Stimulated activated CD8-positive, alpha-beta memory T cell treated with anti-CD3 and anti-CD28 coated beads, Interleukin-15, amount 100 ng/mL, for 1 hour (primary cell): ENCODE results near the gene TMEM41A.

ENCODE experiments used
- DNase-seq: peaks from one replicate; pipeline ENCODE4 v3.0.0-alpha.2; 2020; ENCODE audit warnings: low read depth

Gene TMEM41A

DNA sequence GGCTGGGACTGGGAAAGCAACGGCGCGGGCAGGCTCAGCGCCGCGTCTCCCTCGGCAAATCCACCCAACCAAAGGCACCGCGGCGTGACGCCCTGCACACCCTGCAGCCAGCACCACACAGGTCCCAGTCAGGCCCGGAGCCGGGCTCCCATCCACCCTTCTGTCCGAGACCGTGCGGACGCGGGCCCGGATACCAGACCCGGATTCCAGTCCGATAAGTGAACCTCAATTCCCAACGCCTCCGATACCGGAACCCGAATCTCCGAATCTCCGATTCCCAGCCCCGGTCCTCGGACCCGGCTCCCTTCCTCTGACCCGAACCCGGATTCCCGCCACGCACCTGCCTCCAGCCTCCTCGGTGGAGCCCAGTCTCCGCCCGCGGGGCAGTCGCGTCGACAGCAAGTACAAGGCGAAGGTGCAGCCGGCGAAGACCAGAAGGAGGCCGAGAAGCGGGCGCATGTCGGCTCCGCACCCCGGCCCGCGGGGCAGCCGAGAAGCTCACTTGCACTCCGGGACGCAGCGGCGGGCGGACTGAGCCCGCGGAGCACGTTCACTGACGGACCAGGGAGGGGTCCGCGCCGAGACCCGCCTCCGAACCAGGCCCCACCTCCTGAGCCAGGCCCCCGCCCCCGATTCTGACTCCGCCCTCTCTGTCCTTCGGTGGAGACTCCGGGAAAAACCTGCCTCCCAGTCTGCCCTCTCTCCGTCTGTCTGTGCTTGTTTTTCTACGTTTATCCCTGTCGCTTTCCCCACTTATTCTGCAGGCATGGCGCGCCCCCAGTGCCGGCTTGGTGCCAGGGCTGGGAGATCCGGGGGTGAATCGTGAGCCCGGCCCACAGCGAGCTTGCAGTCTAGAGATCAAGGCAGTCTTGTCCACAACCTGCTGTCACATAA is at the start of gene TMEM41A:
Gene TMEM41A (minus strand): TSS at position 533 of the 894 bp plus-strand sequence. CDS start 74 bp downstream, at position 459.
- DNase-seq, result peak; percentile 85

DNA sequence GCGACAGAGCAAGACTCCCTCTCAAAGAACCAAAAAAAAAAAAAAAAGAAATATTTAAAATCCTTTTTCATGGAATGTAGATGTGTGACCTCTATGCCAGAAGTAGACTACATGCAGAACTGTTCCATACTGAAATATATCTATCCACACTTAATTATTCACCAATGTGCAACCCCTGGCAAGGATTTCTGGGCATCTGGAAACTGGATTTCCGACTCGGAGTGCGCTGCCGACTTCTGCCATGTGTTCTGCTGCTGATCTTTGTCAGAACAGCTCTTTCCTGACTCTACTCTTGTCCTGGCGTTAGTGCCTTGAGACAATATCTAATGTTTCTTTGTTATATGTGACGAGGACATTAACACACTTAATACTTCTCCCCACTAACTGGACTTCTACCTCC is 41.9 kb upstream of the TMEM41A start:
- DNase-seq, result no peak

DNA sequence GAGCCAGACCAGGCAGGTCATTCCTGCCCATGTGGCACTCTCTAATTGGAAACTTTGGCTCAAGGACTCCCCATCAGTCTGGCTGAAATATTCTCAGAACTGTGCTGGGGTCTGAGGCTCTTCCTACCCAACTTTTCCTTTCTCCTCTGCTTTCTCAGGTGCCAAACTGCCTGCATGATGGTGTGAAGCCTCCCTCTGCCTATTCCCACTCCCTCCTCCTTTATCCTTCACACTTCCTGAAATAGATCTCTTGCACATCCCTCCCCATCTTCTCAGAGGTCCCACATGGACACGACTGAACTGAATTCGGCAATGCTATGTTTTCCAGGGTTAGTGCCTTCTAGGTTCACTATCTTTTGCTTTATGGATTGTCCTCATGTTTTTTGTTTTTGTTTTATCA is 41.1 kb upstream of the TMEM41A start:
- no peak for DNase-seq

DNA sequence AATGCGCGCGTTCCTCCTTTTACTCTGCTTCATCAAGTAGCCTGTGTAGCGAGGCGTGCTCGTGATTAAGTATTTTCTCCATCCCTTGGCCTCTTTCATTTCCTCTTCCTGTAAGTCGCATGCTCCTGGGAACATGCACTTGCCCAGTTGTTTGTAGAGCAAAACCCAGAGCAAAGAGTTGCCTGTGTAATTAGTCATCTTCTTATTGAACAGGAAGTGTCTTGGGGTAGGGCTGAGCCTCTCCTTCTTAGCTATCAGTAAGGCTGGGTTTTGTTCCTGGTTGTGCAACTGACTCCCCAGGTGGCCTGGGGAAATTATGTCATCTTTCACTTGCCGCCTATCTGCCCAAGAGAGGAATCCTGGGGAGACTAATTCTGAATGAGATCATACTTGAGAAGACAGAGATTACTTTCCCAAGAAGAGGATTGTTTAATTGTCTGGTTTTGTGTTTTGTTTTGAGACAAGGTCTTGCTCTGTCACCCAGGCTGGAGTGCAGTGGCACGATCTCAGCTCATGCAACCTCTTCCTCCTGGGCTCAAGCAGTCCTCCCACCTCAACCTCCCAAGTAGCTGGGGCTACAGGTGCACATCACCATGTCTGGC is 38.6 kb upstream of the TMEM41A start:
- no peak for DNase-seq

DNA sequence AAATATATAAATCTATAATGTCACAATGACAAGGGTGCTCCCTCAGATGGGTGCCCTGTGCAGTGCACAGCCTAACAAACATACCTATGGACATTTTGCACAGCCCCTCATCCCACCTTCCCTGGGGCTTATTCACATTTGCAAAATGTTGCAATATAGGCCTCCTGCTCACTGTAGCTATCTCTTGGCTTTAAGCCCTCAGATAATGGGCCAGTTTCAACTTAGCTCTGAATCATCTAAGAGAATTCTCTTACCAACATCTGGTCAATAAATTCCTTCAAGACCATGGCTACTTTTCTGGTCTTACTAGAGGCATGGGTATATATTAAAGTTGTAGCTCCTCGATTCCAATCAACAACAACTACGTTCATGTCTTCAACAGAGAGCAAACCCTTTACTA is 35.7 kb upstream of the TMEM41A start:
- no peak for DNase-seq

DNA sequence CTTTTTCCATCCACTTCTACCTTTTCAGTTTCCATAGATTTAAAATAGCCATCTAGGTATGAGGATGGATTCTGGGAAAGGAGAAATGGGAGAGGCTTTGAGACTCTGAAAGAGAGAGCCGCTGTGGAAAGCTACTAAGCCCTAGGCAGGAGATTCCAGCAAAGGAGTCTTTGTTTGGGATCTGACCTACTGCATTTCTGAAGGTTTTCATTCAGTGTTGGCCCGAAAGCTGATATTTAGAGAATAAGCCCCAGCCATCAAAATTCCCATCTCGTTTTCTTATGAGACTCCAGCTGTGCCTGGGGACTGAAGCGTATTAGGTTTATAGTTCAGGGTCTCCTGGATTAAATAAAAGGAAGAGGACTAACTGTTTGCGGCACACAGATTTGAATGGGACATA is 34.1 kb upstream of the TMEM41A start:
- DNase-seq, result no peak

DNA sequence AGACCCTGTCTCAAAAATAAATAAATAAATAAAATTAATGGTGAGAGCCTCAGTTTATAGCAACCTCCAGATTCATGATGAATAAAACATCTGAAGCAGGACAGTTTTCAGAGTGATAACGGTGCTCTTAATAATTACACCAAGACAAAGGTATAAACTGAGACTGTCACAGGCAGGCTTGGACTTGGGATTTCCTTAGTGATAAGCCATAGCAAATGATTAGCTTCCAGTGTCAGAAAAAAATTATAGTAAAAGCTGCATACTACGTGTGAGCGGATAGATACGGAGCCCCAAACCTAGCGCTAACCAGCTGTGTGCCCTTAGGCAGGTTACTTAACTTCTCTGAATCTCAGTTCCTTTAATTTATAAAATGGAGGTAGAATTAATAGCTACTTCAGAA is 32.0 kb upstream of the TMEM41A start:
- DNase-seq, result no peak

DNA sequence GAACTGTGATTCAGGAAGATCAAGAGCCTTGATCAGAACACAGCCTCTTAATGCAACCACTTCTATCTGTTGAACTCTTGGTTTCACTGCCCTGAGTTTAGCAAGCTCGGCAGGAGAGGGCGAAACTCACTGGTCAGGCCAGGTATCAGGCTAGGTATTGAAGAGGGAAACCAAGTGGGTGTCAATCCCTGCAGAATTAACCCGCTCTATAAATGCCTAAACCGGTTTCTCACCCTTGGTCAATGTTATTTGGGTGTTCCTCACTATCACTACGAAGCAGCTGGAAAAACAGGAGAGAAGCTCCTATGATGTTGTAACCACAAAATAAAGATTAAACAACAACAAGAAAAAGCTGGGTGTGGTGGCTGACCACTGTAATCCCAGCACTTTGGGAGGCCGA is 29.7 kb upstream of the TMEM41A start:
- no peak for DNase-seq

DNA sequence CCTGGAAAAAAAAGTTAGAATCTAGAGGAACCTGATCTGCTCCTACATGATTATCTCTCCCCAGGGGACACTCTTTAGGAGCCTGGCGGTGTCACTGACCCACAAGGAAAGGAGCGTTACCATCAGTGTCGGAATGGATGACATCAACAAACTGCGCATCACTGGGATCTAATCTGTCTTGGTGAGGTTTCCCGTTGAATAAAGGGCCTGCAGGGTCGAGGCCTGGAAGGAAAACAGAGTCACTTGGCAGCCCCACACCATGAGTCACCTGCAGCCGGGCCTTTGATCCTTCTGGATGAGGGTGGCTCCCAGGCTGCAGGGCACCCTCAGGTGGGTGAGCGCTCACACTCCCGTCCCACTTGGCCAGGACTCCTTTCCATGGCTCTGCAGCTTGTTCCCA is 28.5 kb upstream of the TMEM41A start:
- no peak for DNase-seq

DNA sequence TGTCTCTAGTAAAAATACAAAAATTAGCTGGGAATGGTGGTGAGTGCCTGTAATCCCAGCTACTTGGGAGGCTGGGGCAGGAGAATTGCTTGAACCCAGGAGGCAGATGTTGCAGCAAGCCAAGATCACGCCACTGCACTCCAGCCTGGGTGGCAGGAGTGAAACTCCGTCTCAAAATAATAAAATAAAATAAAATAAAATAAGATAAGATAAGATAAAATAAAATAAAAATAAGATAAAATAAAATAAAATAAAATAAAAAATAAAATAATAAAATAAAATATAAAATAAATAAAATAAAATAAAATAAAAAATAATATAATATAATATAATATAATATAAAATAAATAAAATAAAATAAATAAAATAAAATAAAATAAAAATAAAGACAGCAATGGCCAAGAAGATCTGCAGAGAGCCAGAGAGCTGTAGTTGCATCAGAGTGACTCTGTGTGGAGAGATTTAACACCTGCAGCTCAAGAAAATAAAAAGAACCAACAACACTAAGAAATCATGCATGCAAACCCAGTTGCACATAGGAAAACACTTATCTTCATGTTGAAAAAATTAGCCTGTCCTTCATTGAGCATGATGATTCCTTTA is 27.6 kb upstream of the TMEM41A start:
- no peak for DNase-seq

DNA sequence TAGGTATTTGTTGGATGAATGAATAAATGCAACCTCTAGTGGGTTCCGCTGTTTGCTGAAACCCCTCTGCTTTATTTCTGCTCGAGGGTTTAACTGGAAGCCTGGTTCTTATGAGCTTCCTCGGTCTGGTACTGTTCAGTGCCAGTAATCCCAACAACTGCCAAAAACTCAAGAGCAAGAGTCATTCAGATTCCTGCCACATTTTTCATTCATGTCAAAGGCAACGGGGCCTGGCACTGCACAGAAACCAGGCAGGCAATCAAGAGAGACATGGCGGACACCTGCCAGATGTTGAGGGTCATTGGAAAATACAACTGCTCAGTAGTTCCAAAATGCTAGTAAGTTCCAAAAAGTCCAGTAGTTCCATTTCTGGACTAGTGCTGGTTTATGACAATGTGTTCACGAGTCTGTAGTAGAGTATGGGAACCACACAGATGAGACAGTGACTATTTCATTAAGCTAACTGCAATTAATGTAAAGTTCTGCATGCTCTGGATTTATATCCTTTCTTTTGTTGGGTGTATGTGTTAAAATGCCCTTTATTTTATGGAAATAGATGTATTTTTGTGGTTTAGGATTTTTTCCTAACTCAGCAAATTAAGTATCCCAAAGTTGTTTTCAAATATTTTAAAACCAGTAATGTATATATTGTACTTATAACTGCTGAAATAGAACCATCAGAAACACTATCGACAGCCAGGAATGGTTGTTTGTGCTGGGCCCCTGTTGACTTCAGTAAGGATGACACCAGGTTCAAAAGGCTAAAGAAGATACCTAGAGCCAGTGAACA is 22.7 kb upstream of the TMEM41A start:
- DNase-seq, result no peak

DNA sequence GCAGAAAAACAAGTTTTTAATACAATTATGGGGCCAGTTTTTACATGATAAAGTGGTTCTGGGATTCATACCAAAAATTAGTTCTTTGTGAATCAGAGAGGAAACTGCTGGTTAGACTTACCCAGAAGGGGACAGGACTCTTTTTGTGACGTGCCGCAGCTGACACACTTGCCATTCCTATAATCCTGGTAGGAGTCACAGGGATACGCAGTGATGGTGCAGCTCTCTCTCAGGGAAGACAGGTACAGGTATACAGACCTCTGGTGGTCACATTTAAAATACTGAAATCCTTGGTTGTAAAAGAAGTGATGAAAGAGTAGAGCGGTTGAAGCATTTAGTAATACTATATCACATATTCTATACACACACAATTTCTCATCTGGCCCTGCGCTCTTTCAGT is 20.2 kb upstream of the TMEM41A start:
- no peak for DNase-seq

DNA sequence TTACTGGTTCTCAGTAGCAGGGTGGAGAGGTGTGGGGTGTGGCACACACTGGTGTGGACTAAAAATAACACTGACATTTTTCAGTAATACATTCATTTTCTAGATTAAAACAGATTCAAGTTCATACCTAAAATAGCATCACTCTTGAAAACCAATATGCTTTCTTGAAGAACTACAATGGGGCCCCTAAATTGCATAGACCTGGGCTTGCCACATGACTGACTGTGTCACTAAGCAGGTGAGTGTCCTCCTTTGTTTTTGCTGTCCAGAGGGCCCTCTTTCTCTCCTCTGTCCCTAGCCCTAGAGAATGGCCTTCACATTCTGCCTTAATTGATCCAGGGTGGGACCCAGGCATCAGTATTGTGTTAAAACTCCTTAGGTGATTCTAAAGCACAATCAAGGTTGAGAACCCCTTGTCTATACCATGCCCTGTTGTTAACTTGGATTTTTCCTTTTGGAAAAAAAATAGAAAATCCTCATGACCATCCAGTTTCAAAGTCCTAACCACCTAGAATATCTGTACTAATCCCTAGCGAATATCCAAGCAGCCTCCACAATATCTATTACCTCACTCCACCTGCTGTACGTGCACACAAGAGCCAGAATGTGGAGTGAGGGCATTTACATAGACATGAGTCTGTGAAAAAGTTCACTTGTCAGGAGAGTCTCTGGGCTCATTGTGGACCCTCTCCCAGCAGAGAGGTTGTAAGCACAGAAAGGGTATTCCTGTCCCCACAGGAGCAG is 18.7 kb upstream of the TMEM41A start:
- DNase-seq, result no peak

DNA sequence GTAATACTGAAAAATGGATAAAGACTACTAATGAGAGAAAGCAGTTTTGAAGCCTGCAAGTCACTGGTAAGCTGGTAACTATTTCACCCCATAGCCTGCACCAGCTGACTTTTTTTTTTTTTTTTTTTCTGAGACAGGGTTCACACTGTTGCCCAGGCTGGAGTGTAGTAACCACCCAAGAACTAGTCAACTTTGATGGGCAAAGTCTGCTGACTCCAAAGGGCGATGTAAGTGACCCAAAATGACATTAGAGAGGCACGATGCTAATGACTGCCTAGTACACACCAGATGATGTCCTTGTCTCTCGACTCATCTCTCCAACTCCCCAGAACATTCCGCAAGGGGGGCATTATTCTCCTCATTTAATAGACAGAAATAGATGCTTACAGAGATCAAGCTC is 12.9 kb upstream of the TMEM41A start:
- DNase-seq, result no peak

DNA sequence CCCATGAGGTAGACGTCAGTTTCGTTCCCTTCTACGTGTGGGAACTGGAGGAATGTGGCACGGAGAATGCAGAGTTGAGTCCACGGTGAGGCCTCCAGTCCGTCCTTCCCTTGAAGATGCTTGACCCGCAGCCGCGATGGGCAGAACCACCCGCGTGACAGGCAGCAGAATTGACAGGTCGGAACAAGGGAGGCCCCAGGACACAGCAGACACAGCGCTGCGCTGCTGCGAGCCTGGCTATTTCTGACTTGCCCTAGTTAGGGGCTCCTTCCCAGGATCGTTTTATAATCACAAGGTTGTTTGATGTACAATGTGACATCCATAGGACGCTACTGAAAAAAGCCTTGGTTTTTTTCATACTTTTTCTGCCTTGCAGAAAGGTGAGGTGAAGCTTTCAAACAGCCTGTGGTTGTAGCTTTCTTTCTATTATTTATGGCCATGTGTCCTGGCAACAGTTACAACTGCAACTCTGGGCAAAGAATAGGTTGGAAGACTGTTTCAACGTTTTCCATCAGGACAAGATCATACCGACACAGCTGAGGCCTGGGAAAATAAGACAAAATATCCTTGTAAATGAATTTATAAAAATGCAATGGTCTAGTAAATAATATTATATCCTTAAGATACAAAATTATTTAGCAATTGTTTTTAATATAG is 9.6 kb upstream of the TMEM41A start:
- no peak for DNase-seq

DNA sequence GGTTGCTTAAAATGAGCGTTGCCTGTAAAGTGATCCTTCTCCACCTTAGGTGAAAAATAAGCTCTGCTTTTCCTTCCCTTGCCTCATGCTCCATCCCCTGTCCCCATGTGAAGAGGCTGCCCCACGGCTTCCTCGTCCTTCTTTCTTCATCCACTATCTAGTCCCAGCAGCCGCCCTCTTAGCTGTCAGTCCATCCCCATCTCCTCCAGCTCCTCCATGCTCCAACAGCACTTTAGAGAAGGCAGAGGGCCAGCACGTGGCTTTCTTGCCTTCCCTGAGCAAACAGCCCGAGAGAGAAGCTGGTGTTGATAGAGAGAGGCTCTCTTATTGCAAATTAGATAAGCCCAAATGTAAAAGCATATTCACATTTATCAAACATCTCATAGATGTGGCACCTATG is 9.0 kb upstream of the TMEM41A start:
- no peak for DNase-seq

DNA sequence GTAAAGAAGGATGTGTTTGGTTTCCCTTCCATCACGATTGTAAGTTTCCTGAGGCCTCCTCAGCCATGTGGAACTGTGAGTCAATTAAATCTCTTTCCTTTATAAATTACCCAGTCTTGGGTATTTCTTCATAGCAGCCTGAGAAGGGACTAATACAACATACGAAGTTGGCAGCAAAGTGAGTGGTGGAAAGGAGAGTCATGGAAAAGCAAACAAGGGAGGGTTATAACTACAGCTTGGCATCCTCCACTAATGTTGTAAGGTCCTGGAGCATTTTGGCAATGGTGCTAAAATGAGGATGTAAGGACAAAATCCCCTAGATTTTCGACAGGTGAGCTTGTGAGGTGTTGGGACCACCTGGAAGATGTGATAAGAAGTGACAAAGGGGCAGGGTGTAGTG is 5.8 kb upstream of the TMEM41A start:
- no peak for DNase-seq

DNA sequence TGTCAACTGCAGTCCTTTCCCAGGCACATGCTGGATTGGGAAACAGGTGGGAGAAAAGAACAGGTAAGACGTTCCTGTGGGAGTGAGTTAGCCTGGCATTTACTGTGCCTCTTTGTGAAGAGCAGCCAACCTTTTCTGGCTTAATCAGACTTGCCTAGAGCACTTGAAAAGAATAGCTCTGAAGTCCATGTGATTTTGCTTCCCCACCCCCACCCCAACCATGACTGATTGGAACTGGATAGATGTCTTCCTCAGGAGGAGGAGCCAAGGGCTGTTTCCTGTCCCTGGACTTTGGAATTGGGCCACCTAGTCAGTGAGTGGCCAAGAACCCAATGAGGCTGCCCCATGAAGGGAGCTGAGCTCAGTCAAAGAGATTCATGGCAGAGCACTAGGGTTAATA is 4.7 kb upstream of the TMEM41A start:
- DNase-seq, result no peak

DNA sequence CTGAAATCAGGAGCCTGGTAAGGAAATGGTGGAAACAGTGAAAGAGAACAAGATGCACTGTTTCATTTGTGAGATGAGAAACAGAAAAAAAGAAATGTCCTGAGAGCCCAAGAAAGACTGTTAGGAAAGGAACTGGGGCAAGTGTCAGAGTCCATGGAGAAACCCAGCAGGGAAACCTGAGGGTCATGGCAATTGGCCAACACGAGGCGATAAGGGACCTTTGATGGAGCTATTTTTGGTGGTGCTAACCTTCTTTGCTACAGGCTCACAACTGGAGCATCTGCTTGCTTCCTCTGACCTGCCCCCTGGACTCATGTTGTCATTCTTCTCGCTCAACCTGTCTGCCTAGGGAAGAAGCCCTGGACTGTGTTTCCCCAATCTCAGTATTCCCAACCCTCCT is 4.2 kb upstream of the TMEM41A start:
- no peak for DNase-seq

DNA sequence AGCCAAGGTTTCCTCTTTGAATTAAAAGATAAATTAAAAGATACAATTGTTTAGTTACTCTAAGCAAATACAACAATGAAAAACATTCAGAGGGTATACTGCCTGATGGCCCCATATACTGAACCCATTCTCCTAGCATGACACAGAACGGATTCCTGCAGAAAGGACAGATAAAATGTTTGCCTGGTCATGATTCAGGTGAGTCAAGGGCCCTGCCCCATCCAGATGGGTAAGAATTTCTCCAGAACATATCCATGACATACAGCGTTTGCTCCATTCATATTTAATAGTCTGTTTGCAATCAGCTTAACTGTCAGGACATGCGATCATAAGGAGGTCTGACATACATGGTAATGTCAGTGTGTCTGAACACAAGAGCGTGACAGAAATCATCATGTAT is 8.6 kb downstream of the TMEM41A start:
- no peak for DNase-seq

DNA sequence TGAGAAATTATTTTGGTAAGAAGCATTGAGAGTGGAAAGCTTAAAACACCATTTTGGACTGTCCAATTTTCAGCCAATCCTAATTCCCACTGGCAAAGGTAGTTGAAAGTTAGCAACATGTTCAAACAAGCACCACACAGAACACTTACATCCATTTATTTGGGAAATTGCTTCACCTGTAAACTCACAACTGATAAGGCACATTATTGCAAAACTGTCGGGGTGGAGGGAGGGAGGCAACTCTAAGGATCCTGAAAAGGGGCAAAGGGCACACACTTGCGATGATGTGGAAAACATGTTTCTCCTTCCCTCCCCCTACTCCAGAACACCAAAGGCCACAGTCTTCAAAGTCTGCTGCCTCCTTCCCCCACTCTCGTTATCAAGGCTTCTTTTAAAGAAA is 9.4 kb downstream of the TMEM41A start:
- DNase-seq, result no peak
